Thoracic aorta (tissue), 2 donors: ENCODE data around the gene KCNJ6. TPM values are rescaled to one million over a fixed set of nuclear protein-coding genes. Genes with fewer than 3 reads are reported as not detected.

ENCODE experiments used
- ATAC-seq: fragments of 150-250 bp; one replicate; pipeline ENCODE4 v1.8.0; 2017; ENCODE audit warnings: low read depth; ENCODE audit not compliant: insufficient number of reproducible peaks, low FRiP score
- DNase-seq: peaks from one replicate; pipeline ENCODE4 v3.0.0-alpha.2; 2020; ENCODE audit warnings: low spot score
- H3K27ac ChIP-seq, 2 donors: fragments of 200-600 bp; sonication (generic); 1 replicate in 1 of 2; 2 replicates in 1 of 2; pipeline ENCODE4 v1.5.1; 2016; ENCODE audit warnings: mild to moderate bottlenecking in 2 of 2, moderate library complexity in 2 of 2
- H3K27me3 ChIP-seq: fragments of 200-600 bp; sonication (generic); replicated peaks from 2 replicates; pipeline ENCODE4 v1.6.0; 2016; ENCODE audit warnings: mild to moderate bottlenecking; ENCODE audit not compliant: insufficient read depth
- H3K36me3 ChIP-seq: fragments of 200-600 bp; sonication (generic); one replicate; pipeline ENCODE4 v1.5.1; 2016
- H3K4me1 ChIP-seq, 2 donors: fragments of 200-600 bp; sonication (generic); 1 replicate in 1 of 2; 2 replicates in 1 of 2; pipeline versions ENCODE4 v1.5.1 to v1.6.0; 2016; ENCODE audit warnings: low read depth in 2 of 2, mild to moderate bottlenecking in 1 of 2; ENCODE audit not compliant: control insufficient read depth in 1 of 2
- H3K4me3 ChIP-seq: fragments of 200-600 bp; sonication (generic); 2 replicates; pipeline ENCODE4 v1.5.1; 2016; ENCODE audit warnings: mild to moderate bottlenecking
- H3K9me3 ChIP-seq: fragments of 200-600 bp; sonication (generic); 2 replicates; pipeline ENCODE4 v1.5.1; 2016
- total RNA-seq, 2 donors: library from RNA; depleted of rRNA; stranded (reverse); fragments of >200 nt; gene quantifications; one replicate each; pipeline versions ENCODE4 v1.1.0 to v1.2.3, GENCODE V29; 2016
- TF ChIP-seq, protein P1 (sequence below): fragments of 200-600 bp; sonication (generic); IDR thresholded peaks from one replicate; pipeline ENCODE4 v1.5.1; 2019; ENCODE audit warnings: antibody characterized with exemption

The KCNJ6 gene
- total RNA-seq, 2 donors from 2014 or later = not detected

DNA sequence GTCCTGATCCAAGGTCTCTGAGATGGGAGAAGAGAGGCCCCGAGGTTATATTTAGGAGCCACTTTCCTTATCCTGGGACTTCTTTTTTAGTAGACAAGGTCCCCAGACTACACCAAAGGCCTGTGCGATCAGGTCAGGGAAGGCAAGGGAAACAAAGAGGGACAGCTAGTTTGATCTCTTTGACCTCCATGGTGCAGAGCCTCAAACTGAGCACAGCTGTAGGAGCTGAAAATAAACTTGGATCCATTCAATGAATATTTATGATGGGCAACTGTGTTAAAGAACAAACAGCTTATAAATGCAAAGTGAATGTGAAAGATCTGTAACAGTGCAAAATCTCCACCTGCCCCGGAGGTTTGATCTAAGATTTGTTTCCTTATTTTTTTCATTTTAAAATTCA is 293.1 kb downstream of the KCNJ6 start:
- TF ChIP-seq, protein P1, sequence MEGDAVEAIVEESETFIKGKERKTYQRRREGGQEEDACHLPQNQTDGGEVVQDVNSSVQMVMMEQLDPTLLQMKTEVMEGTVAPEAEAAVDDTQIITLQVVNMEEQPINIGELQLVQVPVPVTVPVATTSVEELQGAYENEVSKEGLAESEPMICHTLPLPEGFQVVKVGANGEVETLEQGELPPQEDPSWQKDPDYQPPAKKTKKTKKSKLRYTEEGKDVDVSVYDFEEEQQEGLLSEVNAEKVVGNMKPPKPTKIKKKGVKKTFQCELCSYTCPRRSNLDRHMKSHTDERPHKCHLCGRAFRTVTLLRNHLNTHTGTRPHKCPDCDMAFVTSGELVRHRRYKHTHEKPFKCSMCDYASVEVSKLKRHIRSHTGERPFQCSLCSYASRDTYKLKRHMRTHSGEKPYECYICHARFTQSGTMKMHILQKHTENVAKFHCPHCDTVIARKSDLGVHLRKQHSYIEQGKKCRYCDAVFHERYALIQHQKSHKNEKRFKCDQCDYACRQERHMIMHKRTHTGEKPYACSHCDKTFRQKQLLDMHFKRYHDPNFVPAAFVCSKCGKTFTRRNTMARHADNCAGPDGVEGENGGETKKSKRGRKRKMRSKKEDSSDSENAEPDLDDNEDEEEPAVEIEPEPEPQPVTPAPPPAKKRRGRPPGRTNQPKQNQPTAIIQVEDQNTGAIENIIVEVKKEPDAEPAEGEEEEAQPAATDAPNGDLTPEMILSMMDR = no peak
- H3K4me3 ChIP-seq = no peak overlapping the region
- peaks cover 19 to 56% of the 10 kb centered on the region in 2 donors for H3K4me1 ChIP-seq
- DNase-seq (no peak), ATAC-seq (no peak)
- peak overlapping the region; percentile 36 to 48 for H3K27ac ChIP-seq
- H3K36me3 ChIP-seq = no peaks in the 10 kb centered on the region
- H3K9me3 ChIP-seq = no peaks in the 10 kb centered on the region
- H3K27me3 ChIP-seq = no peaks in the 10 kb centered on the region

DNA sequence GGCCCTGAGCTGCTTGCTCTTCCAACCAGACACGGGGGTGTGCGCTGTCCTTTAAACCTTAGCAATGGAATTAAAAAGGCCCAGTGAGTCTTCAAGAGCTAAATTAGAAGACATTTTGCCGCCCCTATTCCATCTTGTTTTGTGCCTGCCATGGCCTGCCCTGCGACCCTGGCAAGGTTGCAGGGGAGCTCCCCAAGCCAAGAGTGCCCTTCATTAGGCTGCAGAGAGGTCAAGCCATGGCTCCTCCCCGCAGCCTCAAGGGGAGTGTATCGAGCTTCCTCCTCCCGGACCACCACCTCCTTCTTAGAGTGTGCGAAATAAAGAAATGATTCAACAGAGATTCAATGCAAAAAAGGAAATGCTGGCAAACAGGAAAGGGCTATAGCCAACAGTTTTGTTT is 293.5 kb downstream of the KCNJ6 start:
- no peaks in the 10 kb centered on the region for H3K9me3 ChIP-seq
- TF ChIP-seq, protein P1 = no peak
- peak overlapping the region; percentile 36 to 48 for H3K27ac ChIP-seq
- H3K27me3 ChIP-seq = no peaks in the 10 kb centered on the region
- no peaks in the 10 kb centered on the region for H3K36me3 ChIP-seq
- ATAC-seq (no peak), DNase-seq (no peak)
- H3K4me1 ChIP-seq = peaks cover 19 to 57% of the 10 kb centered on the region in 2 donors
- no peak overlapping the region for H3K4me3 ChIP-seq

DNA sequence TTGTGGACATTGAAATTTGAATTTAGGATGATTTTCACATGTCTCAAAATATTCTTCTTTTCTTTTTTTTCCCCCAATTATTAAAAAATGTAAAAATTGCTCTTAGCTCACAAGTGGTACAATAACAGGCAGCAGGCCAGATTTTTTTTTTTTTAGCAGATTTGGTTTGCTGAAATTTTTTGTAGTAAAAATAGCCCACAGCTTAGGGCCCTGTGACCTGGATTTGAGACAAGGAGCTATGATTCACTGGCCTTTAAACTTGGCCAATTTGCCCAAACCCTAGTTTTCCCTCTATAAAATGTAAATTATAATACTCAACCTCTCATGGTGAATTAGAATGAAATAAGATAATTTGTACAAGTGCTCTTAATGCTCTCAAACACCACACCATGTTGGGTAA is 295.9 kb downstream of the KCNJ6 start:
- Histone ChIP-seq H3K4me1 (peaks cover 19 to 57% of the 10 kb centered on the region in 2 donors), H3K9me3 (no peaks in the 10 kb centered on the region), H3K36me3 (no peaks in the 10 kb centered on the region), H3K27ac (no peak overlapping the region), H3K4me3 (no peak overlapping the region), H3K27me3 (no peaks in the 10 kb centered on the region)
- TF ChIP-seq, protein P1 = no peak
- no peak for ATAC-seq
- DNase-seq = no peak

DNA sequence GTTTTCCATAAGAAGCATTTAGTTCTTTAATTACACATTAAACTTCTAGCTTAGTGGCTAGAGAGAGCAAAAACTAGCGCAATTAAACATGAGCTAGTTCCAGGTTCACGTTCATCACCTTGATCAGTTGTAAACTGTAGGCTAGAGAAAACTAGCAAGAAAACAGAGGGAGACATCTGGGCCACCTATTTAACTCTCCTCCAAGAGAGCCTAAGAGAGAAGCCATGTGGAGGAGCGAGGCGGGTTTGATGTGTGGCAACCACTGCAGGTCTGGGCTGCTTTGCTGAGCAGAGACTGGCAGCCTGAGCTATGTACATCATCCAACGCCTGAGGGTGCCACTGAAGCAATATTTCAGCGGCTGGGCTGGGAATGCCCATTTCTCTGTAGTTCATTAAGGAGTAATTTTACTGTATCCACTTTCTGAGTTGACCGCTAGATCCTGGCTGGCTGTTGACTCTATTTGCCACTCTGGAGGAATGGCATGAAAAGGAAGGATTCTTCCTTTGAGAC is 296.7 kb downstream of the KCNJ6 start:
- TF ChIP-seq, protein P1 = no peak
- no peak for ATAC-seq

DNA sequence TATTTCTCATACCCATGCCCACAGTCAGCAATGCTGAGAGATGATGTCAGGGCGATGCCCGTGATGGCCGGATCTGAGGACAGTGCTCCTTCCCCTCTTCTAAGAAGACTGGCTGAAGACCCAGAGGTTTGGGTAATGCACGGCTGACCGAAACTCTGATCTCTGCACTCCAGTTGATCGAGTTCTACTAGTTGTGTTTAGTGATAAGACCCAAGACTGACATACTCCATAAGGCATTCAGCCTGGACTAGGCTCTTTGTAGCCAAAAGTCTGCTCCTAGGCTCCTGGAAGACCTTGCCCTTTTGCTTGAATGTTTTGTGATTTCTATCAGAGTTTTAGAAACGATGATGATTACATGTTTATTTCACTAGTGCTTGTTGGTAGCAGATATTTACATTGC is 298.2 kb downstream of the KCNJ6 start:
- TF ChIP-seq, protein P1 = no peak
- ATAC-seq (no peak), DNase-seq (no peak)
- Histone ChIP-seq H3K4me1 (peaks cover 18 to 50% of the 10 kb centered on the region in 2 donors), H3K27me3 (no peaks in the 10 kb centered on the region), H3K4me3 (no peak overlapping the region), H3K36me3 (no peaks in the 10 kb centered on the region), H3K9me3 (no peaks in the 10 kb centered on the region), H3K27ac (no peak overlapping the region)

More for the DNA sequence above, 296.7 kb downstream of the KCNJ6 start:
- Histone ChIP-seq H3K4me1 (peaks cover 19 to 57% of the 10 kb centered on the region in 2 donors), H3K27me3 (no peaks in the 10 kb centered on the region), H3K4me3 (no peak overlapping the region), H3K27ac (no peak overlapping the region), H3K9me3 (no peaks in the 10 kb centered on the region), H3K36me3 (no peaks in the 10 kb centered on the region)
- no peak for DNase-seq
